Measurements from ENCODE around the gene ZG16B. TPM values are rescaled to one million over a fixed set of nuclear protein-coding genes. Genes with fewer than 3 reads are reported as not detected.

The ZG16B gene
- total and polyA plus RNA-seq, 9 donors: 0.28 to 0.61 (median 0.43) TPM; not detected in 1

DNA sequence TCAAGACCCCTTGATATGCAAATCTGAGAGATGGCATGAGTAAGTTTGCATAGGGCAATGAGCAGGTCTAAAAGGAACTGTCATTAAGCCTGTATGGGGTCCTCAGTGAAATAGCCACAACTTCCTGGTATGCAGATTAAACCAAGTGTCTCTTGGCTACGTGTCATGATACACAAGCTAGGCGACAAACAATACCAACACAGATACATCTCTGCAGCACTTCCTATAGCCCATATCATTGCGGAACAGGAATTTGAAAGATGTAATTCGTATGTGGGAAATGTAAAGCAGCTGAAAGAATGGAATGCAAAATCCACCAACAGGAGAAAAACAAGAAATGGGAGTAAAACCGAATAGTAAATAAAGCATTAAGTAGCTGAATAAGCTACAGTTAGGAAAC, 15.0 kb downstream of the ZG16B start:
- H3K4me3 ChIP-seq (ENCODE audit: low read length): no peak overlapping the region
- H3K27me3 ChIP-seq (ENCODE audit: control insufficient read depth, insufficient read depth, low read length): peaks cover 20% of the 10 kb centered on the region
- peaks cover 12% of the 10 kb centered on the region for H3K4me1 ChIP-seq (ENCODE audit: control insufficient read depth, insufficient read depth, low read length)
- H3K36me3 ChIP-seq (ENCODE audit: control insufficient read depth, insufficient read depth, low read length): no peaks in the 10 kb centered on the region
- no peak for DNase-seq
- H3K9me3 ChIP-seq (replicated peaks; ENCODE audit: control insufficient read depth, low read depth, low read length): no peaks in the 10 kb centered on the region
- no peak overlapping the region for H3K27ac ChIP-seq (ENCODE audit: low read length)
- WGBS (ENCODE audit: insufficient coverage): no CpG with 5 or more reads among the region's 5 CpGs

DNA sequence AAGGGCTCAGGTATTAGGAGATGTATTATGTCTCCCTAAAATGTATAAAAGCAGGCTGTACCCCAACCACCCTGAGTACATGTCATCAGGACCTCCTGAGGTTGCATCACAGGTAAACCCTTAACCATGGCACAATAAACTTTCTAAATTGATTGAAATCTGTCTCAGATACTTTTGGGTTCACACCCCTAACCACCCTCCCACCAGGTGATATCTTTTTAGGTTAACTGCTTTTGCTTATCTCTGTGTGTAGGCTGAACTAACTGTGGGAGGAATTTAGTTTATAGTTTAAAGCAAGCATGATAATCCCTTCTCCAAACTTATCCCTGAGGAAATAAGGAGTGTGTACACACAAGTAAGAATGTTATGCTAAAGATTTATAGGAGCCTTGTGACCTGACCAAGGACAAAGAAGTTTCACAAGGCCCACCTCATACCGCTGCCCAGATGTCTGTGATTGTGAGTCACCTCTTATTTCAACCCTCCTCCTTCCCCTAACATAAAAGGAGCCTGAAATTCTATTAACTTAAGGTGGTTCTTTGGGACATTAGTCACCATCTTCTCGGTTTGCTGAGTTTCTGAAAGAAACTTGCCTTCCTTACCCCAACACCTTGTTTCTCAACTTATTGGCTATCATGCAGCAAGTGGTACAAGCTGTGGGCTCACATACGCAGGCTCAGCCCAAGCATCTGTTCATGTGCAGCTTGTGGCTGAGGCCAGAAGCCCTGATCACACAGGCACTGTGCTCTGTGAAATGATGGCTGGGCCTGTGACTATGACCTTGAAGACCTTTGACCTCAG, 16.6 kb downstream of the ZG16B start:
- Histone ChIP-seq H3K36me3 (ENCODE audit: control insufficient read depth, insufficient read depth, low read length) (no peaks in the 10 kb centered on the region), H3K27me3 (ENCODE audit: control insufficient read depth, insufficient read depth, low read length) (peaks cover 22% of the 10 kb centered on the region), H3K27ac (ENCODE audit: low read length) (no peak overlapping the region), H3K4me1 (ENCODE audit: control insufficient read depth, insufficient read depth, low read length) (peaks cover 10% of the 10 kb centered on the region), H3K9me3 (replicated peaks; ENCODE audit: control insufficient read depth, low read depth, low read length) (no peaks in the 10 kb centered on the region), H3K4me3 (ENCODE audit: low read length) (no peak overlapping the region)
- WGBS (ENCODE audit: insufficient coverage): 40% methylated on average over 1 of the region's 3 CpGs
- DNase-seq: no peak

DNA sequence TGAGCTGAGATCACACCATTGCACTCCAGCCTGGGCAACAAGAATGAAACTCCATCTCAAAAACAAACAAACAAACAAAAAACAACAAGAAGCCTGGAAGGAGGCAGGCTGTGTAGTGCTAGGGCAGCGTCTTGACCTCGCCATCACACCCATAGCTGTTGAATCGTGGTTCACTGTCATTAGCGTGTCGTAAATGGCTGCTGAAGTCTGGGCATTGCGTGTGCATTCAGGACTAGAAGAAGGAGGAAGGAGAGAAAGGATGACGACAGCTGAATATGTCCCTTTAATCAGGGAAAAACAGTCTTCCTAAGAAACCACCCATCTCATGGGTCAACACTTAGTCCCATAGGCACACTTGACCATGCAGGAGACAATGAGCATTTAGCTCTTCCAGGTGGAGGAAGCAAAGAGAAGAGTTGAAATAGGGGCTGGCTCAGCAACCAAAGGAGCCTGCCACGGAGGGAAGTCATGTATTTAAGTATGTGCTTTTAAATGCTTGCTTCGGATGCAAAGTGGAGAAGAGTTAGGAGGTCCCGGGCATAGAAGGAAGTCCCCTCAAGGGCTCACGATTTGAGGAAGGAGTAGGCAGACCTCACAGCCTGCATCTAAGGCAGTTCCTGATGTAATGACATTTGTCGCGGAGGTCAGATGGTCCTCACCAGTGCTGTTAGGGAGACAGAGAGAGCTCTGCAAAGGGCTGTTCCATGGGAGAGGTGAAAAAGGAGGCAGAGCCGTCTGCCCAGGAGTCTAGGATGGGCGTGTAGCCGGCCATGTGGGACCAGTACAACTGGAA, 19.0 kb downstream of the ZG16B start:
- Histone ChIP-seq H3K4me3 (ENCODE audit: low read length) (no peak overlapping the region), H3K27ac (ENCODE audit: low read length) (no peak overlapping the region), H3K4me1 (ENCODE audit: control insufficient read depth, insufficient read depth, low read length) (no peaks in the 10 kb centered on the region), H3K36me3 (ENCODE audit: control insufficient read depth, insufficient read depth, low read length) (no peaks in the 10 kb centered on the region), H3K9me3 (replicated peaks; ENCODE audit: control insufficient read depth, low read depth, low read length) (no peaks in the 10 kb centered on the region), H3K27me3 (ENCODE audit: control insufficient read depth, insufficient read depth, low read length) (peaks cover 30% of the 10 kb centered on the region)
- 73% methylated on average over 9 of the region's 16 CpGs for WGBS (ENCODE audit: insufficient coverage)
- DNase-seq: no peak

DNA sequence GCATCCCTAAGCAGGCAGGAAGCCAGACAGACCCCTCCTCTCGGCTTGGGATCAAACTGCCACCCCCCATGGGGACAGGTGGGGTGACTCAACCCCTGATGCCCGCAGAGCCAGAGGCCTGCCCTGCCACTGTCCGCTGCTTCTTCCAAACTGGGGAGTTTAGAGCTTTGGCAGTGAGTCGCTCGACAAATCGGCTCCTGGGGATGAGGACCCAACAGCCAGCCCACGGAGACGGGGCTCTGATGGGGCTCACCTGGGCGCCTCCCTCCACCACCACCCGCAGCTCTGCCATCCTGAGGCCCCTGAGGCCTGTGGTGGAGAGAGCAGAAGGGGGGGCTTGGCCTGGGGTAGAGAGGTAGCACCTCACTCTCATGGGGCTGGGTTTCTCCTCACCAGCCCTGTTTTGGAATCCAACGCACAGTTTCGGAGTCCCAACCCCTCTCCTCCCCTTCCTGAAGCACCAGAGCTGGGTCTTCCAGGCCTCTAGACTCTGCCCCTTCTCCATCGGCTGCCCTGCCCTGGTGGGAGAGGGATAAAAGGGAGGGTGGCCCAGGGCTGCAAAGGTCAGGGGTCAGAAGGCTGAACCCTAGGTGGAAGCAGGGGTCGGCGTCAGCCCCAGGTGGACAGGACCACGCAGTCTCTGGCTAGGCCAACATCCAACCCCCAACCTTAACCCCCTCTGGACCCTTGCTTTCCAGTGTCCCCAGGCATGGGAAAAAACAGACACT, 22.1 kb downstream of the ZG16B start:
- H3K27me3 ChIP-seq (ENCODE audit: control insufficient read depth, insufficient read depth, low read length): peaks cover 32% of the 10 kb centered on the region
- no peaks in the 10 kb centered on the region for H3K4me1 ChIP-seq (ENCODE audit: control insufficient read depth, insufficient read depth, low read length)
- WGBS (ENCODE audit: insufficient coverage): 82% methylated on average over 4 of the region's 16 CpGs
- no peaks in the 10 kb centered on the region for H3K9me3 ChIP-seq (replicated peaks; ENCODE audit: control insufficient read depth, low read depth, low read length)
- no peaks in the 10 kb centered on the region for H3K36me3 ChIP-seq (ENCODE audit: control insufficient read depth, insufficient read depth, low read length)
- no peak for DNase-seq
- no peak overlapping the region for H3K4me3 ChIP-seq (ENCODE audit: low read length)
- H3K27ac ChIP-seq (ENCODE audit: low read length): no peak overlapping the region

DNA sequence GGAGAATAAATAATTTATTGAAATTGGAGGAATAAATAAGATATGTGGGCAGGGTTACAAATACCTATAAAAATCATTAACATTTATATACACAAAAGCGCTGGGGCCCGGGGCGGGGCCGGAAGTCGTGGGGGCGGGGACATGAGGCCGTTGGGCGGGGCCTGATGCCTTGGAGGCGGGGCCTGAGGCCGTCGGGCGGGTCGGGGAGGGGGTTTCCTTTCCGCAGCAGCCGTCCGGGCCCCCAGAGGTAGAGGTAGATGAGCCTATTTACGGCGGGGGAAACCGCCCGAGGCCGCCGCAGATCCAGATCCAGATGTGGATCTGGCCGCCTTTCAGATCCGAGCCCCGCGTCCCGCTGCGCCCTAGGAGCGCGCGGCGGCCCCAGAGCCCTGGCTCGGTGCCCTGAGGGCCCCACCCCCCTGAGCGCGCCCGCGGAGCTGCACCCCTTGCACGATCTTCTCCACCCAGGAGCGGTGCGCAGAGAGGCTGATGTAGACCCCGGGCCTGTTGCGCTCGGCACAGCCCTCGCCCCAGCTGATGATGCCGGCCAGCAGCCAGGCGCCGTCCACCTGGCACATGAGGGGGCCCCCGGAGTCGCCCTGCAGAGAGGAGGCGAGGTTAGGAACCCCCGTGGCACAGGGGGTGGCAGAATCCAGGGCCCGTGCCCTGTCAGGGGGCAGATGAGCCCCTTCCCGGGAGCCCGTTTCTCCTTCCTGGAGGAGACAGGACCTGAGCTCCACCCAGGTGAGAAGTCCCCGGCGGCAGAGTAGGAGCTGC, 22.8 kb downstream of the ZG16B start:
- Histone ChIP-seq H3K9me3 (replicated peaks; ENCODE audit: control insufficient read depth, low read depth, low read length) (no peaks in the 10 kb centered on the region), H3K27me3 (ENCODE audit: control insufficient read depth, insufficient read depth, low read length) (peaks cover 39% of the 10 kb centered on the region), H3K4me3 (ENCODE audit: low read length) (no peak overlapping the region), H3K36me3 (ENCODE audit: control insufficient read depth, insufficient read depth, low read length) (no peaks in the 10 kb centered on the region), H3K27ac (ENCODE audit: low read length) (no peak overlapping the region), H3K4me1 (ENCODE audit: control insufficient read depth, insufficient read depth, low read length) (no peaks in the 10 kb centered on the region)
- no peak for DNase-seq
- WGBS (ENCODE audit: insufficient coverage): 34% methylated on average over 50 of the region's 56 CpGs

DNA sequence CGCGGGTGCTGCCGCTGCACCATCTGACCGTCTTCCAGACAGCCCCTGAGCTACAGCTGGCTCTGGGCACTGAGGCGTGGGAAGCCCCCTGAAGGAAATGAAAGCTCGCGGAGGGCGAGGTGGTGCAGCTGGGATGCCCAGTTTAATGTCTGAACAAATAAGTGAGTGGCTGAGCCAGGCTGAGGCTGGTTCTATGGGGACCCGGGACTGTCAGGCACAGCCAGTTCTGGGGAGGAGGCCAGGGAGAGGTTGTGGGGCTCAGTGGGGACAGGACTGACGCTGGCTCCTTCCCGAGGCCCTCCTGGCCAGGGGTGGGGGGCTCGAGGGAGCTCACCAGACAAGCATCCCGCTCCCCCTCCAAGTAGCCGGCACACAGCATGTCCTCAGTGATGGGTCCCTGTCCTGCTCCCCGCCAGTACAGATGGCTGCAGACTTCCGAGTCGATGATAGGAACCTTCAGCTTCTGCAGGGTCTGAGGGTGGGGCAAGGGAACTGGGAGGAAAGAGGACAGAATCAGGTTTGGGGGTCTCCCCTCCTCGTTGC, 23.5 kb downstream of the ZG16B start:
- Histone ChIP-seq H3K4me3 (ENCODE audit: low read length) (no peak overlapping the region), H3K36me3 (ENCODE audit: control insufficient read depth, insufficient read depth, low read length) (no peaks in the 10 kb centered on the region), H3K9me3 (replicated peaks; ENCODE audit: control insufficient read depth, low read depth, low read length) (no peaks in the 10 kb centered on the region), H3K27me3 (ENCODE audit: control insufficient read depth, insufficient read depth, low read length) (peaks cover 46% of the 10 kb centered on the region), H3K27ac (ENCODE audit: low read length) (no peak overlapping the region), H3K4me1 (ENCODE audit: control insufficient read depth, insufficient read depth, low read length) (no peaks in the 10 kb centered on the region)
- WGBS (ENCODE audit: insufficient coverage): 53% methylated on average over 16 of the region's 18 CpGs
- no peak for DNase-seq

DNA sequence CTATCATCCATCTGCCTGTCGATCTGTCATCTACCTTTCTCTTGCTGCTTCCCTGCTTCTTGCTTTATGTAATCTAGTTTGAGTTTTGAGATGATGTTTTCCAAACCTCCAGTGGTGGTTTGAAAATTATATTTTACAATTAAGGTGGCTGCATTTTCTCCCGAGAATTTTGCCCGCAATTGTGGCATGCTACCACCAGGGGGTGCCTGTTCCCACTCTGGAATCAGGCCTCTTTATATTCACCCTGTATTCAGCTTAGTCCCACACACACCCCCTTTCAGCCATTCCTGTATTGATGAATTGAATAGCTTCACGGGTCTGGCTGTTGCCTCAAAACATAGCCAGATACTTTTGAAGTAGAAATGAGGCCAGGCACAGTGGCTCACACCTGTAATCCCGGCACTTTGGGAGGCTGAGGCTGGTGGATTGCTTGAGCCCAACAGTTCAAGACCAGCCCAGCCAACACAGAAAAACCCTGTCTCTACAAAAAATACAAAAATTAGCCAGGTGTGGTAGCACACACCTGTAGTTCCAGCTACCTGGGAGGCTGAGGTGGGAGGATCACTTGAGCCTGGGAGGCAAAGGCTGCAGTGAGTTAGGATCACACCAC, 24.7 kb downstream of the ZG16B start:
- Histone ChIP-seq H3K27me3 (ENCODE audit: control insufficient read depth, insufficient read depth, low read length) (peaks cover 48% of the 10 kb centered on the region), H3K4me1 (ENCODE audit: control insufficient read depth, insufficient read depth, low read length) (no peaks in the 10 kb centered on the region), H3K27ac (ENCODE audit: low read length) (no peak overlapping the region), H3K36me3 (ENCODE audit: control insufficient read depth, insufficient read depth, low read length) (no peaks in the 10 kb centered on the region), H3K4me3 (ENCODE audit: low read length) (no peak overlapping the region), H3K9me3 (replicated peaks; ENCODE audit: control insufficient read depth, low read depth, low read length) (no peaks in the 10 kb centered on the region)
- no peak for DNase-seq
- WGBS (ENCODE audit: insufficient coverage): 33% methylated on average over 1 of the region's 5 CpGs

DNA sequence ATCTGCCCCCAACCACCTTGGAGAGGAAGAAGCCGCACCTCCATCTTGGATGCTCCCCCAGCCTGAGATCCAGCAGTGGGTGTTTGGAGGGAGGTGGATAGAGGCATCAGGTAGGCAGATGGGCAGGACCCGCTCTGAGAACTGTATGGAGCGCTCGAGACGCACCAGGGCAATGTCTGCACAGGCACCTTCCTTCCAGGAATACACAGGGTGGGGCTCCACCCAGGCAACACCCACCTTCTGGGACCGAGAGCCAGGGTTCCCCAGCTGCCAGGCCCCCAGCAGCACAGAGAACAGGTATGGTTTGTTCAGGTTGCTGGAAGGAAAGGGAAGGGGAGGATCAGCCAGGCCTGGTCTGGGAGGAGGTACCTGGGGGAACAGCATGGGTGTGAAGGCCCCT, 25.4 kb downstream of the ZG16B start:
- WGBS (ENCODE audit: insufficient coverage): no CpG with 5 or more reads among the region's 6 CpGs
- H3K27me3 ChIP-seq (ENCODE audit: control insufficient read depth, insufficient read depth, low read length): peaks cover 52% of the 10 kb centered on the region
- no peak for DNase-seq

DNA sequence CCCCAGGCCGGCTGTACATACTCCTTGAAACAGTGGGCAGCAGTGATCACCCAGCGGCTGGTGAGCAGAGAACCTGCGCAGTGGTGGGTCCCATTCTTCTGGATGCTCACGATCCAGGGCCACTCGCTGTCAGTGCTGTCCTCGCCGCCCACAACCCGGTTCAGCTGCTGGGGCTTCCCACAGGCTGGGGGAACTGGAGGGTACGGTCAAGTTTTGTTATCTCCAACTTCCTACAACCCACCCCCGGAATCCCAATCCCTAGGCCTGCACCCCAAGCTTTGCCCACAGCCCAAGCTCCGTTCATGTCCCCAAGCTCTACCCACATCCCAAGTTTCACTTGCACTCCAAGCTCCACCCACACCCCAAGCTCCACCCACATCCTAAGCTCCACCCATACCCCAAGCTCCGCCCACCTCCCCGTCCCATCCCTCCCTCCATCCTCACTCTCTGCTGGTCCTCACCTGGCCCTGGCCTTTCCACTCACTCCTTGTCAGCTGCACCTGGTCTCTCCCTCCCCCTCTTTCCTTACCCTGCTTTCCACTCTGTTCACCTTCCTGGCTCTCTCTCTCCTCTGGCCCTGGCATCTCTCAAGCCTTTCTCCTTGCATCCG, 26.1 kb downstream of the ZG16B start:
- Histone ChIP-seq H3K36me3 (ENCODE audit: control insufficient read depth, insufficient read depth, low read length) (no peaks in the 10 kb centered on the region), H3K4me1 (ENCODE audit: control insufficient read depth, insufficient read depth, low read length) (no peaks in the 10 kb centered on the region), H3K4me3 (ENCODE audit: low read length) (no peak overlapping the region), H3K9me3 (replicated peaks; ENCODE audit: control insufficient read depth, low read depth, low read length) (peaks cover 4% of the 10 kb centered on the region), H3K27me3 (ENCODE audit: control insufficient read depth, insufficient read depth, low read length) (peaks cover 56% of the 10 kb centered on the region), H3K27ac (ENCODE audit: low read length) (no peak overlapping the region)
- 77% methylated on average over 13 of the region's 14 CpGs for WGBS (ENCODE audit: insufficient coverage)
- no peak for DNase-seq

More for the DNA sequence above, 25.4 kb downstream of the ZG16B start:
- H3K4me1 ChIP-seq (ENCODE audit: control insufficient read depth, insufficient read depth, low read length): no peaks in the 10 kb centered on the region
- H3K36me3 ChIP-seq (ENCODE audit: control insufficient read depth, insufficient read depth, low read length): no peaks in the 10 kb centered on the region
- H3K9me3 ChIP-seq (replicated peaks; ENCODE audit: control insufficient read depth, low read depth, low read length): no peaks in the 10 kb centered on the region
- H3K27ac ChIP-seq (ENCODE audit: low read length): no peak overlapping the region
- H3K4me3 ChIP-seq (ENCODE audit: low read length): no peak overlapping the region

All from muscle of leg (tissue), 11 donors.